Endothelial cell of umbilical vein (primary cell): ENCODE data around the gene STPG4. TPM values are rescaled to one million over a fixed set of nuclear protein-coding genes. Genes with fewer than 3 reads are reported as not detected.

Experiments used
- BruUV-seq: library from RNA; stranded (reverse); fragments of 400-500 nt; replicated peaks from 2 replicates; lab custom pipeline; 2021; lab: Mats Ljungman, UMichigan
- CTCF ChIA-PET: fragments of 300-600, 350-600 bp; sonication (Branson Sonifier 250); formaldehyde crosslinking; loops from one replicate; lab custom pipeline; 2021; ENCODE audit warnings: antibody characterized with exemption, inconsistent platforms; lab: Charles Lee
- POLR2A ChIA-PET: fragments of 300-600, 350-600 bp; sonication (Branson Sonifier 250); formaldehyde crosslinking; loops from one replicate; lab custom pipeline; 2021; ENCODE audit warnings: antibody characterized with exemption, inconsistent platforms; lab: Charles Lee
- DNase-seq: peaks from one replicate; pipeline ENCODE4 v3.0.0-alpha.2; 2011; ENCODE audit warnings: low read depth, low spot score
- FAIRE-seq: peaks from 2 replicates; lab custom pipeline; 2011; peaks lifted over from hg19 to GRCh38; lab: Jason Lieb, UNC
- H2AFZ ChIP-seq: 2 replicates; pipeline ENCODE4 v1.6.0; 2012; ENCODE audit warnings: low read depth, low read length, control low read depth, inconsistent platforms
- H3K27ac ChIP-seq: 2 replicates; pipeline ENCODE4 v1.5.1; 2011; ENCODE audit warnings: low read depth, mild to moderate bottlenecking, control low read depth, low read length, moderate library complexity; ENCODE audit not compliant: insufficient read depth
- H3K27me3 ChIP-seq, 2 experiments: 2 replicates each; pipeline versions ENCODE4 v1.6.0 to v1.6.1; 2011; ENCODE audit warnings: low read length in 2 of 2, mixed read lengths in 1 of 2; ENCODE audit not compliant: control insufficient read depth in 2 of 2, insufficient read depth in 2 of 2
- H3K36me3 ChIP-seq, 2 experiments: 2 replicates in 1 of 2; 3 replicates in 1 of 2; pipeline ENCODE4 v1.5.1; 2011; ENCODE audit warnings: low read length in 2 of 2, mild to moderate bottlenecking in 1 of 2, moderate library complexity in 1 of 2; ENCODE audit not compliant: control insufficient read depth in 2 of 2, insufficient read depth in 2 of 2; ENCODE audit errors: extremely low read depth in 1 of 2
- H3K4me1 ChIP-seq: 3 replicates; pipeline ENCODE4 v1.5.1; 2011; ENCODE audit warnings: mild to moderate bottlenecking, low read length; ENCODE audit not compliant: control insufficient read depth, insufficient read depth; ENCODE audit errors: extremely low read depth
- H3K4me2 ChIP-seq: 2 replicates; pipeline ENCODE4 v1.6.1; 2011; ENCODE audit warnings: low read length, control low read depth, mixed read lengths; ENCODE audit not compliant: insufficient read depth
- H3K4me3 ChIP-seq, 3 experiments: fragments of 200-600 bp in 1 of 3; sonication (generic), shearing (Covaris generic) in 1 of 3; replicated peaks in 1 of 3; 2 replicates each; pipeline ENCODE4 v1.5.1; 2011 to 2016; ENCODE audit warnings: control low read depth in 3 of 3, low read length in 3 of 3, mild to moderate bottlenecking in 2 of 3, inconsistent platforms in 1 of 3, low read depth in 1 of 3, moderate library complexity in 1 of 3; ENCODE audit not compliant: insufficient read depth in 1 of 3
- H3K79me2 ChIP-seq: 2 replicates; pipeline ENCODE4 v1.6.0; 2012; ENCODE audit warnings: low read length, inconsistent platforms; ENCODE audit not compliant: control insufficient read depth, insufficient read depth
- H3K9ac ChIP-seq: replicated peaks from 2 replicates; pipeline ENCODE3; 2011; ENCODE audit warnings: low read length, control low read depth; ENCODE audit not compliant: insufficient read depth; ENCODE audit errors: extremely low read depth
- H3K9me1 ChIP-seq: replicated peaks from 3 replicates; pipeline ENCODE4 v1.6.0; 2011; ENCODE audit warnings: mild to moderate bottlenecking, low read length; ENCODE audit not compliant: control insufficient read depth, insufficient read depth; ENCODE audit errors: extremely low read depth
- H3K9me3 ChIP-seq: replicated peaks from 2 replicates; pipeline ENCODE4 v1.5.1; 2012; ENCODE audit warnings: low read length, inconsistent platforms; ENCODE audit not compliant: control insufficient read depth, insufficient read depth
- H4K20me1 ChIP-seq: replicated peaks from 2 replicates; pipeline ENCODE3; 2011; ENCODE audit warnings: mild to moderate bottlenecking, low read length; ENCODE audit not compliant: control insufficient read depth, insufficient read depth; ENCODE audit errors: extremely low read depth
- EZH2 ChIP-seq: IDR thresholded peaks from 2 replicates; pipeline ENCODE4 v1.6.1; 2012; ENCODE audit warnings: borderline replicate concordance, low read depth, mild to moderate bottlenecking, moderate library complexity, low read length, inconsistent platforms; ENCODE audit not compliant: severe bottlenecking
- FOS ChIP-seq: IDR thresholded peaks from 2 replicates; pipeline ENCODE4 v1.6.1; 2011; ENCODE audit warnings: mild to moderate bottlenecking, low read length, moderate library complexity, borderline replicate concordance; ENCODE audit not compliant: insufficient read depth
- GATA2 ChIP-seq: IDR thresholded peaks from 2 replicates; pipeline ENCODE4 v1.7.0; 2011; ENCODE audit warnings: low read depth, mild to moderate bottlenecking, moderate library complexity, mixed read lengths, low read length; ENCODE audit not compliant: insufficient read length, insufficient read depth
- JUN ChIP-seq: IDR thresholded peaks from 2 replicates; pipeline ENCODE4 v1.6.1; 2011; ENCODE audit warnings: borderline replicate concordance, low read depth; ENCODE audit not compliant: insufficient read length, insufficient read depth
- MYC ChIP-seq: IDR thresholded peaks from one replicate; pipeline ENCODE4 v1.6.1; 2011; ENCODE audit warnings: mild to moderate bottlenecking, low read depth, low read length
- POLR2A ChIP-seq: IDR thresholded peaks from 2 replicates; pipeline ENCODE4 v1.6.1; 2012; ENCODE audit warnings: low read depth, mild to moderate bottlenecking, control low read depth, low read length
- POLR2AphosphoS5 ChIP-seq: IDR thresholded peaks from 2 replicates; pipeline ENCODE4 v1.6.1; 2012; ENCODE audit warnings: low read depth, mild to moderate bottlenecking, control low read depth, low read length, moderate library complexity; ENCODE audit not compliant: insufficient read depth
- dilution Hi-C: fragments of 300-500 bp; cut with MboI; formaldehyde crosslinking; loops from one replicate; pipeline ENCODE4 v1.15.0; 2019; ENCODE audit warnings: low sequenced_read_pairs; ENCODE audit not compliant: extremely low pct_ligation_motif_present
- intact Hi-C: fragments of 100-400 bp; cut with micrococcal nuclease; formaldehyde crosslinking; loops from one replicate; pipeline ENCODE4 v1.10.0; 2022
- polyA plus RNA-seq, 4 experiments: library from polyadenylated mRNA; depleted of rRNA in 3 of 4; stranded (reverse) in 3 of 4; unstranded in 1 of 4; fragments of >200 nt; gene quantifications; 2 replicates each; pipeline versions ENCODE4 v1.2.1 to v1.2.3, GENCODE V29; 2011 to 2012; ENCODE audit warnings: missing spikeins in 1 of 4
- total RNA-seq: library from RNA; stranded (reverse); gene quantifications from 2 replicates; pipeline ENCODE4 v1.2.3, GENCODE V29; 2021
- TF ChIP-seq, protein P1 (sequence below), 2 donors: IDR thresholded peaks; 1 replicate in 1 of 2; 2 replicates in 1 of 2; pipeline ENCODE4 v1.5.1; 2011; ENCODE audit warnings: low read length in 2 of 2, mild to moderate bottlenecking in 2 of 2, moderate library complexity in 2 of 2, control low read depth in 1 of 2, inconsistent platforms in 1 of 2, low read depth in 1 of 2; ENCODE audit not compliant: insufficient read depth in 1 of 2; ENCODE audit errors: extremely low read depth in 1 of 2
- TF ChIP-seq, protein P2 (sequence below): IDR thresholded peaks from 2 replicates; pipeline ENCODE4 v1.6.1; 2011; ENCODE audit not compliant: insufficient read depth, insufficient read length

Gene STPG4
- total and polyA plus RNA-seq, 2 donors (not counting 3 experiments of a cell fraction or from before 2014, with no cell fraction given) = 0.53 TPM; not detected in 1

DNA sequence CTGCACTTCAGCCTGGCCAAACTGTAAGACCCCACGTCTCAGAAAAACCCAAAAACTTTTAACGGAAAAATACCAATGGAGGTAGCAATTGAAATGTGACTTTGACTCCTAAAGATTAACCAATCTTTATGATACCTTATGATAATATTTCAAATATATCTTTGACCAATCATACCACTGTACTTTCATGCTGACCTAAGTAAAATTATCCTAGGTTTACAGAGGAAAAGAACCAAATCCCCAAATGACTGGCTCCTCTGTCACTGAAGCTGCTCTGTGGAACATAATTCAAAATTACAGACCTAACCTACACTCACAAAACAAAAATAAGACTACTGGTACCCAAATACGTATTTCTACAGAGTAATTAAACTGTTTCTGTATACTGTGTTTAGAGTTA is 7.7 kb upstream of the STPG4 start:
- Histone ChIP-seq H4K20me1 (peaks cover 25% of the 10 kb centered on the region), H3K36me3 (peaks cover 19 to 43% of the 10 kb centered on the region in 2 experiments), H2AFZ (no peak overlapping the region), H3K27ac (no peak overlapping the region), H3K9me1 (no peaks in the 10 kb centered on the region), H3K9ac (no peak overlapping the region), H3K4me1 (no peaks in the 10 kb centered on the region), H3K4me3 (no peak overlapping the region), H3K79me2 (peaks cover 60% of the 10 kb centered on the region), H3K27me3 (no peaks in the 10 kb centered on the region), H3K9me3 (no peaks in the 10 kb centered on the region), H3K4me2 (no peak overlapping the region)
- TF ChIP-seq POLR2AphosphoS5 (no peak), POLR2A (no peak), GATA2 (no peak), FOS (no peak)
- TF ChIP-seq, protein P1, sequence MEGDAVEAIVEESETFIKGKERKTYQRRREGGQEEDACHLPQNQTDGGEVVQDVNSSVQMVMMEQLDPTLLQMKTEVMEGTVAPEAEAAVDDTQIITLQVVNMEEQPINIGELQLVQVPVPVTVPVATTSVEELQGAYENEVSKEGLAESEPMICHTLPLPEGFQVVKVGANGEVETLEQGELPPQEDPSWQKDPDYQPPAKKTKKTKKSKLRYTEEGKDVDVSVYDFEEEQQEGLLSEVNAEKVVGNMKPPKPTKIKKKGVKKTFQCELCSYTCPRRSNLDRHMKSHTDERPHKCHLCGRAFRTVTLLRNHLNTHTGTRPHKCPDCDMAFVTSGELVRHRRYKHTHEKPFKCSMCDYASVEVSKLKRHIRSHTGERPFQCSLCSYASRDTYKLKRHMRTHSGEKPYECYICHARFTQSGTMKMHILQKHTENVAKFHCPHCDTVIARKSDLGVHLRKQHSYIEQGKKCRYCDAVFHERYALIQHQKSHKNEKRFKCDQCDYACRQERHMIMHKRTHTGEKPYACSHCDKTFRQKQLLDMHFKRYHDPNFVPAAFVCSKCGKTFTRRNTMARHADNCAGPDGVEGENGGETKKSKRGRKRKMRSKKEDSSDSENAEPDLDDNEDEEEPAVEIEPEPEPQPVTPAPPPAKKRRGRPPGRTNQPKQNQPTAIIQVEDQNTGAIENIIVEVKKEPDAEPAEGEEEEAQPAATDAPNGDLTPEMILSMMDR (IDR thresholded peaks at IDR 0.05; ENCODE audit: extremely low read depth in 1 of 2, insufficient read depth in 1 of 2, low read depth in 1 of 2, low read length in 2 of 2) = no peak
- intact Hi-C loops = no loop called here
- FAIRE-seq = peak; percentile 21
- dilution Hi-C loops = no loop called here
- BruUV-seq = no TSS peak
- POLR2A ChIA-PET = no interaction called here
- CTCF ChIA-PET = interaction anchor here (0.7 to 1.7 kb wide), 3 partner anchors 12 to 161 kb away, joined by 3 to 4 read pairs (median 3); no protein-coding TSS in a partner anchor
- DNase-seq = no peak

DNA sequence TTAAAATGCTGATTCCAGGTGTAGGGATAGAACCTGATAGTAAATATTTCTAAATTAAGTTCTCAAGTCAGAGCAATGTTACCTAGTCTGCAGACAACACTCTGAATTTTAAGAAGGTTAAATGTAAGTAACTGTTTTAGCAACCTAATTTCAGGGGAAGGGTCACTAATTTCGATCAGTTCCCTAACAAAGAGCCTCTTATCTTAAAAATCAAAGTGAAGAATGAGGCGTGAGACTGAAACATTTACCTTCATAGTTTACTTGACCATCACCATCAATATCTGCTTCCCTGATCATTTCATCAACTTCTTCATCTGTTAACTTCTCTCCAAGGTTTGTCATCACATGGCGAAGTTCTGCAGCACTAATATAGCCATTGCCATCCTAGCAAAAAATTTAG is 6.4 kb upstream of the STPG4 start:
- Histone ChIP-seq H3K9me3 (no peaks in the 10 kb centered on the region), H2AFZ (no peak overlapping the region), H3K27me3 (no peaks in the 10 kb centered on the region), H3K4me3 (no peak overlapping the region), H3K27ac (no peak overlapping the region), H3K36me3 (peaks cover 19 to 37% of the 10 kb centered on the region in 2 experiments), H4K20me1 (peaks cover 23% of the 10 kb centered on the region), H3K4me1 (no peaks in the 10 kb centered on the region), H3K4me2 (no peak overlapping the region), H3K9me1 (no peaks in the 10 kb centered on the region), H3K9ac (no peak overlapping the region), H3K79me2 (peaks cover 47% of the 10 kb centered on the region)
- CTCF ChIA-PET = no interaction called here
- intact Hi-C loops (no loop called here), dilution Hi-C loops (no loop called here)
- TF ChIP-seq, protein P2, sequence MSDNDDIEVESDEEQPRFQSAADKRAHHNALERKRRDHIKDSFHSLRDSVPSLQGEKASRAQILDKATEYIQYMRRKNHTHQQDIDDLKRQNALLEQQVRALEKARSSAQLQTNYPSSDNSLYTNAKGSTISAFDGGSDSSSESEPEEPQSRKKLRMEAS = no peak
- TF ChIP-seq EZH2 (no peak), POLR2A (no peak), FOS (no peak), JUN (no peak), POLR2AphosphoS5 (no peak), GATA2 (no peak), MYC (no peak)
- TF ChIP-seq, protein P1 (IDR thresholded peaks at IDR 0.05; ENCODE audit: extremely low read depth in 1 of 2, insufficient read depth in 1 of 2, low read depth in 1 of 2, low read length in 2 of 2) = no peak
- no TSS peak for BruUV-seq
- FAIRE-seq (no peak), DNase-seq (no peak)
- POLR2A ChIA-PET = interaction anchor here (0.7 kb wide), 1 partner anchor 138 kb away, joined by 5 read pairs; no protein-coding TSS in a partner anchor
